Measurements from ENCODE around the gene HOXD9.
A peak's percentile ranks its signal among the peaks of the same experiment; 100 is the strongest.

HOXD9 gene

DNA sequence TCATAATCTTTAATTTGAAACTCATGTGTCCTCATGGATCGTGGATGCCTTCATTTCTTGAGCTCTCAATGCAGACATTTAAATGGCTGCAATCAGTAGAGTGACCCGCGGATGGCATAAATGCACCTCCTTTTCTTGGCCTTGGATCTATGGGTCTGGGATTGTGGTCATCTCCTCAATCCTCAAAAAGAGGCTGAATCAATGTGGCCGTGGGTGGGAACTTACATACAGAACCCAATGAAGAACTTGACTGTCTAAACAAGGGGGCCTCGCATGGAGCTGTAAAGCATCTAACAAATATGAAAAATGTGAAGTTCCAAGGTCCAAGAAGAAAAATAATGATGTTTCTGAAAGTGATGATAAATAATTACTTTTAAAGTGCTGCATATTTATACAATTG, 27.1 kb upstream of the HOXD9 start:
- ATAC-seq = no peak
- TF ChIP-seq PPARA (CRISPR knock-in tag; IDR thresholded peaks at IDR 0.05; ENCODE audit: borderline replicate concordance) = no peak
- TF ChIP-seq, protein P1, sequence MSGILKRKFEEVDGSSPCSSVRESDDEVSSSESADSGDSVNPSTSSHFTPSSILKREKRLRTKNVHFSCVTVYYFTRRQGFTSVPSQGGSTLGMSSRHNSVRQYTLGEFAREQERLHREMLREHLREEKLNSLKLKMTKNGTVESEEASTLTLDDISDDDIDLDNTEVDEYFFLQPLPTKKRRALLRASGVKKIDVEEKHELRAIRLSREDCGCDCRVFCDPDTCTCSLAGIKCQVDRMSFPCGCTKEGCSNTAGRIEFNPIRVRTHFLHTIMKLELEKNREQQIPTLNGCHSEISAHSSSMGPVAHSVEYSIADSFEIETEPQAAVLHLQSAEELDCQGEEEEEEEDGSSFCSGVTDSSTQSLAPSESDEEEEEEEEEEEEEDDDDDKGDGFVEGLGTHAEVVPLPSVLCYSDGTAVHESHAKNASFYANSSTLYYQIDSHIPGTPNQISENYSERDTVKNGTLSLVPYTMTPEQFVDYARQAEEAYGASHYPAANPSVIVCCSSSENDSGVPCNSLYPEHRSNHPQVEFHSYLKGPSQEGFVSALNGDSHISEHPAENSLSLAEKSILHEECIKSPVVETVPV (CRISPR knock-in tag; IDR thresholded peaks at IDR 0.05) = no peak
- TF ChIP-seq TOX (CRISPR knock-in tag; IDR thresholded peaks at IDR 0.05; ENCODE audit: borderline replicate concordance) = no peak

DNA sequence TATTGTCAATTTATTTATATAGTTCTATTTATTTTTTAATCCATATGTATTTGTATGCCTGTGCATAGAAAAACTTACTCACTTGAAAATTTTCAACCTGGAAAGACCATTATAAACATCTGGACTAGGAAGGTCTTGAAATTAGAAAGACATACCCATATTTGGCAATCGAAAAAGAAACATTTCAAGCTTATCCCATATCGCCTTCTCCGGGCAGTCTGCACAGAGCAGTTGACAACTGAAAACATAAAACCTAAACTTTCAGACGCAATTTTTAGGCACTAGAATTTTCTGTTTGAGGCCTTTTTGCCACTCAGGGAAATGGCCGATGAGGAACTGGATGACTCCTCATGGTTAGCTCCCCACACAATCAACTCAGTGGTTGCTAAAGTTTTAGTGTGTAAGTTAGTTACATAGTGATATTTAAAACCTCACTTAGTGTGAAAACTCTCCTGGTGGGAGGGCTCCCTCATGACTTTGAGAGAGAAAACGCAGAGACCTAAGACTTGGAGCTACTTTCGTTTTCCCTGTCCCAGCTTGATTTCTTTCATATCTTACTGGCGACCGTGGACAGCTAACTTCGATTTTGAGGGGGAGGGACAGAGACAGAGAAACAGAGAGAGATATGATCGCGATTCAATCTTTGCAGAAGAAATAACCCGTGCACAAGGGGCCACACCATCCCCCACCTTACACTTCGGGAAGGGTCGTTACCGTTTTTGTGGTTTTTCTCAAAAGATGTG, 26.1 kb upstream of the HOXD9 start:
- TF ChIP-seq TOX (CRISPR knock-in tag; IDR thresholded peaks at IDR 0.05; ENCODE audit: borderline replicate concordance) (no peak), TCF4 (CRISPR knock-in tag; IDR thresholded peaks at IDR 0.05; ENCODE audit: borderline replicate concordance) (no peak), ZFP30 (CRISPR knock-in tag; IDR thresholded peaks at IDR 0.05) (no peak)
- no peak for ATAC-seq

DNA sequence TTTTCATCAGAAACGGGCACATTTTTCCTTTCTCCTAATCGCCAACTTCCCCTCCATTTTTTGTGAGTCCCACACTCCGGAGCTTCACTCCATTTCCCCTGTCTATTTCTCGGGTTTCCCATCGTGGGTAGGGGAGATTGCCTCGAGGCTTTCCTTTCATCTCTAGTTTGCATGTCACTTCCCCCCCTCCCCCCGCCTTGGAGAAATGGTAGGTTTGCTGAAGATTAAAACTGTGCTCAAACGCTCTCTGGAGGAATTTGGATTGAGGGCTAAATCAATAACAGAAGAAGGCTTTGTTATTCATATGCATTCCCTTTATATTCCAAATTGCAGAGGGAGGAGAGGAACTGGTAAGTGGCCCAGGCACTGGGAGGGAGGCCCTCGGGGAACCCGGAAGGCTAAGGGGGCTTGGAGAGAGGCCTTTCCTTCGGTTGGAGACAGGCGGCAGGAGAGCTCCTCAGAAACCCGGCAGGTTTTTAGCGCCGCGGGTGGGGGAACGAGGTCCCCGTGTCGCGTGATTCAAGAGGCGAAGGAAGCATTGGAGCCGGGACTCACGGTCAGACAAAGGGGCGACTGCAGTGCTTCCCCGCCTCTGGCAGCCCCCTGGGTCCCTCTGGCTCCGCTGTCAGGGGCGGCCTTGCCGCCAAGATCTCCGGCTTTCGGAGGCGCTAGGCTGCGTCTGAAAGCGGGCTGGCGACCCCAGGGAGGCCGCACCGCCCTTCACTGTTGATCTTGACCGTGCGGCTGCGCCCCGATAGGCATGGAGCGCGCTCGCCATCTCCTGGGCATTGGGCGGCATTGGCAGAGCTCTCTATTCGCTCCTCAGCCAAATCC, 25.3 kb upstream of the HOXD9 start:
- ATAC-seq = peak; percentile 95
- TF ChIP-seq GLIS3 (CRISPR knock-in tag; IDR thresholded peaks at IDR 0.05) = no peak
- TF ChIP-seq ZFP30 (CRISPR knock-in tag; IDR thresholded peaks at IDR 0.05) = no peak
- no peak for TF ChIP-seq ARNTL (CRISPR knock-in tag; IDR thresholded peaks at IDR 0.05; ENCODE audit: borderline replicate concordance, low read depth)
- no peak for TF ChIP-seq PPARA (CRISPR knock-in tag; IDR thresholded peaks at IDR 0.05; ENCODE audit: borderline replicate concordance)
- TF ChIP-seq ZNF565 (CRISPR knock-in tag; conservative IDR thresholded peaks at IDR 0.05; ENCODE audit: low read depth) = no peak
- no peak for TF ChIP-seq CSDC2 (CRISPR knock-in tag; IDR thresholded peaks at IDR 0.05)

DNA sequence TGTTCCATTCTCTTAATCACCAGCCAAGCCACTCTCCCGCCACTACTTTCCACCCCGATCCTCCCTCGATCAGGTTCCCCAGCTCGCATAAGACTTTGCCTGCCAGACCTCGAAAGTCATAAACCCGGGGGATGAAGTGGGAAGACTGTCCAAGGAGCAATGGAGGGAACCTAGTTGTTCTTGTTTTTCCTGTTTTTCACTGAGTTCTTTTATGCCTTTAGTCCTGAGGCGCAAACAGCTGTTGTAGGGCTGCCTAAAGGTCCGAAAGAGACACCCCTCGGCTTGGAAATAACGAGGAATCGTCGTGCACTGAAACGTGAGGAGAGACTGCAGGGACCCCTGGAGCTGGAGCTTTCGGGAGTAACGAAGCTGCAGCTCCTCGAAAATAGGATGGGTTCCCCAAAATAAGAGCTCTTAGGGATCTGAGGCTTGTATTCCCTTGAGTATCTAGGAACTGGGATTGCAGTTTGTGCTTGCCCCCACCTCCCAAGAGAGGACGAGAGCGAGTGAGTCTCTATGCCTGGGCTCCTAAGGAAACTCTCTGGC, 24.6 kb upstream of the HOXD9 start:
- TF ChIP-seq ZC3H10 (CRISPR knock-in tag; IDR thresholded peaks at IDR 0.05) (no peak), ZFP30 (CRISPR knock-in tag; IDR thresholded peaks at IDR 0.05) (no peak), ZNF70 (CRISPR knock-in tag; IDR thresholded peaks at IDR 0.05) (no peak), ZFP3 (CRISPR knock-in tag; IDR thresholded peaks at IDR 0.05) (no peak), TCF4 (CRISPR knock-in tag; IDR thresholded peaks at IDR 0.05; ENCODE audit: borderline replicate concordance) (no peak), ESRRG (CRISPR knock-in tag; IDR thresholded peaks at IDR 0.05) (no peak), BACH2 (CRISPR knock-in tag; IDR thresholded peaks at IDR 0.05; ENCODE audit: borderline replicate concordance) (no peak), GLIS3 (CRISPR knock-in tag; IDR thresholded peaks at IDR 0.05) (no peak), CSDC2 (CRISPR knock-in tag; IDR thresholded peaks at IDR 0.05) (no peak), PPARA (CRISPR knock-in tag; IDR thresholded peaks at IDR 0.05; ENCODE audit: borderline replicate concordance) (no peak), SNAI2 (CRISPR knock-in tag; IDR thresholded peaks at IDR 0.05) (no peak), OSR1 (CRISPR knock-in tag; IDR thresholded peaks at IDR 0.05) (no peak), ISL1 (CRISPR knock-in tag; IDR thresholded peaks at IDR 0.05) (no peak)
- TF ChIP-seq, protein P2, sequence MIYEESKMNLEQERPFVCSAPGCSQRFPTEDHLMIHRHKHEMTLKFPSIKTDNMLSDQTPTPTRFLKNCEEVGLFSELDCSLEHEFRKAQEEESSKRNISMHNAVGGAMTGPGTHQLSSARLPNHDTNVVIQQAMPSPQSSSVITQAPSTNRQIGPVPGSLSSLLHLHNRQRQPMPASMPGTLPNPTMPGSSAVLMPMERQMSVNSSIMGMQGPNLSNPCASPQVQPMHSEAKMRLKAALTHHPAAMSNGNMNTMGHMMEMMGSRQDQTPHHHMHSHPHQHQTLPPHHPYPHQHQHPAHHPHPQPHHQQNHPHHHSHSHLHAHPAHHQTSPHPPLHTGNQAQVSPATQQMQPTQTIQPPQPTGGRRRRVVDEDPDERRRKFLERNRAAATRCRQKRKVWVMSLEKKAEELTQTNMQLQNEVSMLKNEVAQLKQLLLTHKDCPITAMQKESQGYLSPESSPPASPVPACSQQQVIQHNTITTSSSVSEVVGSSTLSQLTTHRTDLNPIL (CRISPR knock-in tag; IDR thresholded peaks at IDR 0.05; ENCODE audit: low read depth) = no peak
- TF ChIP-seq, protein P3, sequence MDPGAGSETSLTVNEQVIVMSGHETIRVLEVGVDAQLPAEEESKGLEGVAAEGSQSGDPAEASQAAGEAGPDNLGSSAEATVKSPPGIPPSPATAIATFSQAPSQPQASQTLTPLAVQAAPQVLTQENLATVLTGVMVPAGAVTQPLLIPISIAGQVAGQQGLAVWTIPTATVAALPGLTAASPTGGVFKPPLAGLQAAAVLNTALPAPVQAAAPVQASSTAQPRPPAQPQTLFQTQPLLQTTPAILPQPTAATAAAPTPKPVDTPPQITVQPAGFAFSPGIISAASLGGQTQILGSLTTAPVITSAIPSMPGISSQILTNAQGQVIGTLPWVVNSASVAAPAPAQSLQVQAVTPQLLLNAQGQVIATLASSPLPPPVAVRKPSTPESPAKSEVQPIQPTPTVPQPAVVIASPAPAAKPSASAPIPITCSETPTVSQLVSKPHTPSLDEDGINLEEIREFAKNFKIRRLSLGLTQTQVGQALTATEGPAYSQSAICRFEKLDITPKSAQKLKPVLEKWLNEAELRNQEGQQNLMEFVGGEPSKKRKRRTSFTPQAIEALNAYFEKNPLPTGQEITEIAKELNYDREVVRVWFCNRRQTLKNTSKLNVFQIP (CRISPR knock-in tag; IDR thresholded peaks at IDR 0.05; ENCODE audit: borderline replicate concordance, low read depth) = no peak
- TF ChIP-seq, protein P4, sequence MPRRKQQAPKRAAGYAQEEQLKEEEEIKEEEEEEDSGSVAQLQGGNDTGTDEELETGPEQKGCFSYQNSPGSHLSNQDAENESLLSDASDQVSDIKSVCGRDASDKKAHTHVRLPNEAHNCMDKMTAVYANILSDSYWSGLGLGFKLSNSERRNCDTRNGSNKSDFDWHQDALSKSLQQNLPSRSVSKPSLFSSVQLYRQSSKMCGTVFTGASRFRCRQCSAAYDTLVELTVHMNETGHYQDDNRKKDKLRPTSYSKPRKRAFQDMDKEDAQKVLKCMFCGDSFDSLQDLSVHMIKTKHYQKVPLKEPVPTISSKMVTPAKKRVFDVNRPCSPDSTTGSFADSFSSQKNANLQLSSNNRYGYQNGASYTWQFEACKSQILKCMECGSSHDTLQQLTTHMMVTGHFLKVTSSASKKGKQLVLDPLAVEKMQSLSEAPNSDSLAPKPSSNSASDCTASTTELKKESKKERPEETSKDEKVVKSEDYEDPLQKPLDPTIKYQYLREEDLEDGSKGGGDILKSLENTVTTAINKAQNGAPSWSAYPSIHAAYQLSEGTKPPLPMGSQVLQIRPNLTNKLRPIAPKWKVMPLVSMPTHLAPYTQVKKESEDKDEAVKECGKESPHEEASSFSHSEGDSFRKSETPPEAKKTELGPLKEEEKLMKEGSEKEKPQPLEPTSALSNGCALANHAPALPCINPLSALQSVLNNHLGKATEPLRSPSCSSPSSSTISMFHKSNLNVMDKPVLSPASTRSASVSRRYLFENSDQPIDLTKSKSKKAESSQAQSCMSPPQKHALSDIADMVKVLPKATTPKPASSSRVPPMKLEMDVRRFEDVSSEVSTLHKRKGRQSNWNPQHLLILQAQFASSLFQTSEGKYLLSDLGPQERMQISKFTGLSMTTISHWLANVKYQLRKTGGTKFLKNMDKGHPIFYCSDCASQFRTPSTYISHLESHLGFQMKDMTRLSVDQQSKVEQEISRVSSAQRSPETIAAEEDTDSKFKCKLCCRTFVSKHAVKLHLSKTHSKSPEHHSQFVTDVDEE (CRISPR knock-in tag; IDR thresholded peaks at IDR 0.05) = no peak
- TF ChIP-seq, protein P5, sequence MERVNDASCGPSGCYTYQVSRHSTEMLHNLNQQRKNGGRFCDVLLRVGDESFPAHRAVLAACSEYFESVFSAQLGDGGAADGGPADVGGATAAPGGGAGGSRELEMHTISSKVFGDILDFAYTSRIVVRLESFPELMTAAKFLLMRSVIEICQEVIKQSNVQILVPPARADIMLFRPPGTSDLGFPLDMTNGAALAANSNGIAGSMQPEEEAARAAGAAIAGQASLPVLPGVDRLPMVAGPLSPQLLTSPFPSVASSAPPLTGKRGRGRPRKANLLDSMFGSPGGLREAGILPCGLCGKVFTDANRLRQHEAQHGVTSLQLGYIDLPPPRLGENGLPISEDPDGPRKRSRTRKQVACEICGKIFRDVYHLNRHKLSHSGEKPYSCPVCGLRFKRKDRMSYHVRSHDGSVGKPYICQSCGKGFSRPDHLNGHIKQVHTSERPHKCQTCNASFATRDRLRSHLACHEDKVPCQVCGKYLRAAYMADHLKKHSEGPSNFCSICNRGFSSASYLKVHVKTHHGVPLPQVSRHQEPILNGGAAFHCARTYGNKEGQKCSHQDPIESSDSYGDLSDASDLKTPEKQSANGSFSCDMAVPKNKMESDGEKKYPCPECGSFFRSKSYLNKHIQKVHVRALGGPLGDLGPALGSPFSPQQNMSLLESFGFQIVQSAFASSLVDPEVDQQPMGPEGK (CRISPR knock-in tag; IDR thresholded peaks at IDR 0.05; ENCODE audit: borderline replicate concordance) = no peak
- TF ChIP-seq, protein P1 (CRISPR knock-in tag; IDR thresholded peaks at IDR 0.05) = no peak
- peak; percentile 5 for ATAC-seq
